ENCODE results near the gene EMC9.

Gene EMC9

GRCh38 chr14:24189059-24189375 lies 47.6 kb upstream of the EMC9 start:
- Histone ChIP-seq H3F3A (ENCODE audit: low read depth) (no peaks in the 10 kb centered on the region), H3K4me2 (ENCODE audit: low read depth, low read length, poor library complexity, severe bottlenecking) (peak overlapping the region; percentile 84), H3K4me3 (ENCODE audit: low read length, poor library complexity, severe bottlenecking) (peak overlapping the region; percentile 80), H4K20me1 (ENCODE audit: insufficient read depth, low read length, poor library complexity, severe bottlenecking) (no peaks in the 10 kb centered on the region), H3K79me2 (ENCODE audit: insufficient read depth, low read length) (peaks cover 19% of the 10 kb centered on the region; the same call in 1 of the 2 replicates), H3K9me2 (replicated peaks; ENCODE audit: low read depth, low read length) (no peaks in the 10 kb centered on the region), H3K9ac (ENCODE audit: low read depth, low read length, poor library complexity, severe bottlenecking) (peak overlapping the region; percentile 70), H2AFZ (ENCODE audit: low read length) (peak overlapping the region; percentile 26; the same call in 1 of the 2 replicates), H3K4me1 (ENCODE audit: insufficient read depth, low read length, poor library complexity, severe bottlenecking) (peaks cover 13% of the 10 kb centered on the region), H3K36me3 (ENCODE audit: insufficient read depth, low read length) (no peaks in the 10 kb centered on the region; the same call in 1 of the 2 replicates), H3K27me3 (ENCODE audit: insufficient read depth, low read length, poor library complexity, severe bottlenecking) (no peaks in the 10 kb centered on the region), H3K9me3 (ENCODE audit: insufficient read depth, low read depth, low read length) (no peaks in the 10 kb centered on the region)
- TF ChIP-seq CTCF (conservative IDR thresholded peaks at IDR 0.05; ENCODE audit: low read length) (no peak), EZH2phosphoT487 (IDR thresholded peaks at IDR 0.05; ENCODE audit: borderline replicate concordance) (no peak)

GRCh38 chr14:24188251-24189058 lies 47.1 kb upstream of the EMC9 start, which contains the start of gene IPO4:
IPO4 (minus strand) TSS chr14:24188816; CDS start chr14:24188787, 29 bp downstream.
- Histone ChIP-seq H3K9ac (ENCODE audit: low read depth, low read length, poor library complexity, severe bottlenecking) (peak within 1 kb of the TSS; percentile 70), H4K20me1 (ENCODE audit: insufficient read depth, low read length, poor library complexity, severe bottlenecking) (no peaks in the 10 kb centered on the region), H3K36me3 (ENCODE audit: insufficient read depth, low read length) (no peaks in the 10 kb centered on the region; the same call in 1 of the 2 replicates), H3K9me2 (replicated peaks; ENCODE audit: low read depth, low read length) (no peaks in the 10 kb centered on the region), H3K9me3 (ENCODE audit: insufficient read depth, low read depth, low read length) (no peaks in the 10 kb centered on the region), H3K4me2 (ENCODE audit: low read depth, low read length, poor library complexity, severe bottlenecking) (peak within 1 kb of the TSS; percentile 84), H3K79me2 (ENCODE audit: insufficient read depth, low read length) (peaks cover 17% of the 10 kb centered on the region; the same call in 1 of the 2 replicates), H3K4me1 (ENCODE audit: insufficient read depth, low read length, poor library complexity, severe bottlenecking) (peaks cover 11% of the 10 kb centered on the region), H3K4me3 (ENCODE audit: low read length, poor library complexity, severe bottlenecking) (peak within 1 kb of the TSS; percentile 80), H3F3A (ENCODE audit: low read depth) (no peaks in the 10 kb centered on the region), H2AFZ (ENCODE audit: low read length) (peak within 1 kb of the TSS; percentile 62), H3K27me3 (ENCODE audit: insufficient read depth, low read length, poor library complexity, severe bottlenecking) (no peaks in the 10 kb centered on the region)
- TF ChIP-seq EZH2phosphoT487 (IDR thresholded peaks at IDR 0.05; ENCODE audit: borderline replicate concordance): no peak
- TF ChIP-seq CTCF (conservative IDR thresholded peaks at IDR 0.05; ENCODE audit: low read length): no peak

GRCh38 chr14:24187539-24187915 lies 46.1 kb upstream of the EMC9 start:
- Histone ChIP-seq H3K36me3 (ENCODE audit: insufficient read depth, low read length) (no peaks in the 10 kb centered on the region; the same call in 1 of the 2 replicates), H3K9me3 (ENCODE audit: insufficient read depth, low read depth, low read length) (no peaks in the 10 kb centered on the region), H3K4me2 (ENCODE audit: low read depth, low read length, poor library complexity, severe bottlenecking) (peak overlapping the region; percentile 84), H3K79me2 (ENCODE audit: insufficient read depth, low read length) (peaks cover 11% of the 10 kb centered on the region; the same call in 1 of the 2 replicates), H3K9ac (ENCODE audit: low read depth, low read length, poor library complexity, severe bottlenecking) (peak overlapping the region; percentile 70), H3K4me3 (ENCODE audit: low read length, poor library complexity, severe bottlenecking) (peak overlapping the region; percentile 80), H3K27me3 (ENCODE audit: insufficient read depth, low read length, poor library complexity, severe bottlenecking) (no peaks in the 10 kb centered on the region), H2AFZ (ENCODE audit: low read length) (no peak overlapping the region), H4K20me1 (ENCODE audit: insufficient read depth, low read length, poor library complexity, severe bottlenecking) (no peaks in the 10 kb centered on the region), H3K4me1 (ENCODE audit: insufficient read depth, low read length, poor library complexity, severe bottlenecking) (peaks cover 11% of the 10 kb centered on the region), H3F3A (ENCODE audit: low read depth) (no peaks in the 10 kb centered on the region), H3K9me2 (replicated peaks; ENCODE audit: low read depth, low read length) (no peaks in the 10 kb centered on the region)
- TF ChIP-seq CTCF (conservative IDR thresholded peaks at IDR 0.05; ENCODE audit: low read length) (no peak), EZH2phosphoT487 (IDR thresholded peaks at IDR 0.05; ENCODE audit: borderline replicate concordance) (no peak)
